Gastroesophageal sphincter (tissue), 3 donors: ENCODE measurements around the gene TAF15.

Experiments
- CTCF ChIP-seq, 4 experiments: fragments of 200-600 bp in 2 of 4; fragments of 450-650 bp in 2 of 4; sonication (generic) in 1 of 4; IDR thresholded peaks; one replicate each; pipeline ENCODE4 v1.5.1; 2017 to 2019; ENCODE audit warnings: antibody characterized with exemption in 4 of 4, mild to moderate bottlenecking in 2 of 4, moderate library complexity in 2 of 4
- EP300 ChIP-seq: sonication (generic); formaldehyde crosslinking; IDR thresholded peaks from one replicate; pipeline ENCODE4 v1.6.1; 2017; ENCODE audit warnings: antibody characterized with exemption, mild to moderate bottlenecking

- TF ChIP-seq EP300 (no peak), CTCF (IDR thresholded peaks at IDR 0.05) (no peak)
Observed at GRCh38 chr17:35878361-35878760, 69.1 kb downstream of the TAF15 start.
